GM12801 (cell line): ENCODE data around the gene SPHK1.

Experiments
- CTCF ChIP-seq: IDR thresholded peaks from one replicate; pipeline ENCODE4 v1.5.1; 2011; ENCODE audit warnings: control low read depth; ENCODE audit not compliant: insufficient read length; ENCODE audit errors: extremely low read depth

SPHK1 gene

GRCh38 chr17:76419576-76420260 lies 35.3 kb downstream of the SPHK1 start:
- TF ChIP-seq CTCF: no peak

GRCh38 chr17:76420356-76421043 lies 36.1 kb downstream of the SPHK1 start:
- no peak for TF ChIP-seq CTCF

- TF ChIP-seq CTCF: no peak
Observed at GRCh38 chr17:76421044-76421407, 36.6 kb downstream of the SPHK1 start.

- no peak for TF ChIP-seq CTCF
Observed at GRCh38 chr17:76422406-76422805, 38.0 kb downstream of the SPHK1 start.

- no peak for TF ChIP-seq CTCF
Observed at GRCh38 chr17:76422860-76423259, 38.5 kb downstream of the SPHK1 start.

GRCh38 chr17:76426853-76427252 lies 42.4 kb downstream of the SPHK1 start:
- TF ChIP-seq CTCF: no peak

- TF ChIP-seq CTCF: no peak
Observed at GRCh38 chr17:76427501-76428231, 43.3 kb downstream of the SPHK1 start.
